K562 (cell line): ENCODE measurements around the gene BLOC1S4. TPM values are rescaled to one million over a fixed set of nuclear protein-coding genes. Genes with fewer than 3 reads are reported as not detected.
A peak's percentile ranks its signal among the peaks of the same experiment; 100 is the strongest.

Source experiments
- ATAC-seq: fragments of 200-7000 bp; cut with Tn5 transposase; 3 replicates; pipeline ENCODE4 v1.9.1; 2020; ENCODE audit warnings: moderate library complexity
- BruUV-seq: library from RNA; stranded (reverse); fragments of 400-500 nt; replicated peaks from 2 replicates; lab custom pipeline; 2021; lab: Mats Ljungman, UMichigan
- CTCF ChIA-PET: fragments of 300-600 bp; formaldehyde crosslinking; extraction: SDS; loops from one replicate; lab custom pipeline; 2021; ENCODE audit warnings: low intra/inter-chr PET ratio; lab: Yijun Ruan, JAX
- POLR2A ChIA-PET: fragments of 300-600, 350-650 bp; sonication (Branson Sonifier 250); formaldehyde crosslinking; extraction: SDS; loops from one replicate; lab custom pipeline; 2021; ENCODE audit warnings: antibody characterized with exemption, inconsistent platforms; lab: Yijun Ruan, JAX
- DNase-seq, 4 experiments: peaks; one replicate each; pipeline versions ENCODE4 v3.0.0 to v3.0.0-alpha.2; 2011 to 2018; ENCODE audit warnings: low spot score in 3 of 4, mixed read lengths in 3 of 4; ENCODE audit errors: extremely low read depth in 1 of 4
- FAIRE-seq: peaks from 2 replicates; lab custom pipeline; 2011; peaks lifted over from hg19 to GRCh38; lab: Jason Lieb, UNC
- H2AFZ ChIP-seq: 2 replicates; pipeline ENCODE4 v1.6.0; 2011; ENCODE audit warnings: low read depth, low read length, control low read depth, inconsistent platforms
- H3K27ac ChIP-seq: fragments of 200-600 bp; 3 replicates; pipeline ENCODE4 v1.8.0; 2011; ENCODE audit warnings: low read depth, mild to moderate bottlenecking, control low read depth, inconsistent platforms, low read length, moderate library complexity, mixed read lengths; ENCODE audit errors: extremely low read depth
- H3K27me3 ChIP-seq, 2 experiments: fragments of 300-600 bp in 1 of 2; 2 replicates in 1 of 2; 3 replicates in 1 of 2; pipeline versions ENCODE4 v1.6.0 to v1.8.0; 2011; ENCODE audit warnings: inconsistent platforms in 2 of 2, low read length in 2 of 2, mild to moderate bottlenecking in 1 of 2, mixed read lengths in 1 of 2, moderate library complexity in 1 of 2; ENCODE audit not compliant: control insufficient read depth in 2 of 2, insufficient read depth in 2 of 2
- H3K36me3 ChIP-seq: fragments of 300-600 bp; 3 replicates; pipeline ENCODE4 v1.8.0; 2011; ENCODE audit warnings: mild to moderate bottlenecking, low read length, inconsistent platforms; ENCODE audit not compliant: control insufficient read depth, insufficient read depth
- H3K4me1 ChIP-seq, 2 experiments: fragments of 200-600 bp in 1 of 2; replicated peaks in 1 of 2; 2 replicates in 1 of 2; 3 replicates in 1 of 2; pipeline versions ENCODE4 v1.5.1 to v1.8.0; 2011; ENCODE audit warnings: inconsistent platforms in 2 of 2, low read length in 2 of 2, mild to moderate bottlenecking in 1 of 2, mixed read lengths in 1 of 2, moderate library complexity in 1 of 2; ENCODE audit not compliant: control insufficient read depth in 2 of 2, insufficient read depth in 2 of 2
- H3K4me2 ChIP-seq: 2 replicates; pipeline ENCODE4 v1.6.1; 2011; ENCODE audit warnings: low read length, control low read depth, inconsistent platforms, mixed read lengths; ENCODE audit not compliant: insufficient read depth
- H3K4me3 ChIP-seq: fragments of 200-600 bp; sonication (generic), shearing (Covaris generic); 2 replicates; pipeline ENCODE4 v1.5.1; 2016; ENCODE audit warnings: control low read depth, inconsistent platforms
- H3K79me2 ChIP-seq: fragments of 200-600 bp; 3 replicates; pipeline ENCODE4 v1.8.0; 2011; ENCODE audit warnings: low read length, inconsistent platforms; ENCODE audit not compliant: control insufficient read depth, insufficient read depth
- H3K9ac ChIP-seq, 2 experiments: 2 replicates each; pipeline versions ENCODE4 v1.6.0 to v1.6.1; 2011; ENCODE audit warnings: low read depth in 2 of 2, low read length in 2 of 2, control low read depth in 1 of 2, inconsistent platforms in 1 of 2, mild to moderate bottlenecking in 1 of 2, mixed read lengths in 1 of 2; ENCODE audit not compliant: insufficient read depth in 1 of 2
- H3K9me1 ChIP-seq: one replicate; pipeline ENCODE4 v1.6.0; 2011; ENCODE audit warnings: inconsistent platforms, mild to moderate bottlenecking, low read length, moderate library complexity; ENCODE audit not compliant: control insufficient read depth, insufficient read depth
- H3K9me3 ChIP-seq: replicated peaks from 2 replicates; pipeline ENCODE4 v1.5.1; 2011; ENCODE audit warnings: low read depth, low read length, inconsistent platforms; ENCODE audit not compliant: control insufficient read depth, insufficient read depth
- H4K20me1 ChIP-seq: replicated peaks from 2 replicates; pipeline ENCODE4 v1.6.1; 2011; ENCODE audit warnings: low read length, inconsistent platforms, mixed read lengths; ENCODE audit not compliant: control insufficient read depth, insufficient read depth
- BHLHE40 ChIP-seq: IDR thresholded peaks from 2 replicates; pipeline ENCODE4 v1.6.1; 2011; ENCODE audit warnings: low read length, improper control_type of control experiment
- E2F3 ChIP-seq: fragments of 250-450 bp; sonication (Bioruptor Pico); IDR thresholded peaks from 2 replicates; pipeline ENCODE4 v1.4.0; 2020; ENCODE audit warnings: mild to moderate bottlenecking
- ESRRA ChIP-seq: fragments of 450-650 bp; IDR thresholded peaks from 2 replicates; pipeline ENCODE4 v1.6.1; 2014; ENCODE audit warnings: low read depth, mild to moderate bottlenecking, moderate library complexity, borderline replicate concordance
- FOXK2 ChIP-seq, 2 experiments: fragments of 450-650 bp; IDR thresholded peaks in 1 of 2; conservative IDR thresholded peaks in 1 of 2; 2 replicates each; pipeline ENCODE4 v1.6.1; 2016; ENCODE audit warnings: low read depth in 2 of 2, mild to moderate bottlenecking in 1 of 2
- NFE2 ChIP-seq: IDR thresholded peaks from 2 replicates; pipeline ENCODE4 v1.6.1; 2014; ENCODE audit warnings: antibody characterized with exemption, low read depth
- NFYB ChIP-seq: IDR thresholded peaks from 2 replicates; pipeline ENCODE4 v1.6.1; 2011; ENCODE audit warnings: mild to moderate bottlenecking, moderate library complexity; ENCODE audit not compliant: insufficient read length; ENCODE audit errors: extremely low read depth
- NR2C1 ChIP-seq, 2 experiments: fragments of 450-650 bp; IDR thresholded peaks; 2 replicates each; pipeline ENCODE4 v1.6.1; 2017; ENCODE audit warnings: mild to moderate bottlenecking in 2 of 2, antibody characterized with exemption in 1 of 2, inconsistent platforms in 1 of 2, missing compliant biosample characterization in 1 of 2, missing genetic modification characterization in 1 of 2
- RCOR1 ChIP-seq, 2 experiments: IDR thresholded peaks; 2 replicates each; pipeline ENCODE4 v1.6.1; 2012; ENCODE audit warnings: low read depth in 2 of 2, low read length in 2 of 2, borderline replicate concordance in 1 of 2, improper control_type of control experiment in 1 of 2
- TAF9B ChIP-seq: fragments of 450-650 bp; IDR thresholded peaks from 2 replicates; pipeline ENCODE4 v1.6.1; 2018; ENCODE audit warnings: mild to moderate bottlenecking; ENCODE audit not compliant: partially characterized antibody
- ZC3H4 ChIP-seq: sonication (generic); formaldehyde crosslinking; IDR thresholded peaks from 2 replicates; pipeline ENCODE4 v1.9.0; 2021; ENCODE audit warnings: missing genetic modification reagents, borderline replicate concordance
- ZNF655 ChIP-seq: fragments of 250-450 bp; sonication (Bioruptor Pico); IDR thresholded peaks from 2 replicates; pipeline ENCODE4 v1.5.0; 2021
- WGBS: fragments of 100-300 bp; shearing (Covaris generic); methylation state at CpG from one replicate; pipeline ENCODE4 v1.1.6; 2016; ENCODE audit warnings: low coverage, mixed read lengths; ENCODE audit not compliant: insufficient coverage; ENCODE audit errors: missing lambda C conversion rate; 5-methylcytosine and 5-hydroxymethylcytosine counted together
- in situ Hi-C: fragments of 300-500 bp; cut with MboI; formaldehyde crosslinking; loops from 4 replicates; pipeline ENCODE4 v1.15.0; 2018; ENCODE audit warnings: inconsistent platforms, mixed read lengths
- intact Hi-C: fragments of 100-400 bp; cut with micrococcal nuclease; formaldehyde crosslinking; loops from 2 replicates; pipeline ENCODE4 v1.14.2; 2022
- polyA plus RNA-seq, 8 experiments: library from polyadenylated mRNA; depleted of rRNA in 4 of 8; stranded (reverse) in 5 of 8; unstranded in 3 of 8; fragments of >200 nt; fragmentation: Nextera tagmentation in 2 of 8; fragmentation: Illumina TruSeq in 1 of 8; extraction: Ambion mirVana in 2 of 8; extraction: Trizol in 1 of 8; gene quantifications; 2 replicates each; pipeline versions ENCODE4 v1.2.1 to v1.2.3, GENCODE V29; 2011 to 2014; ENCODE audit warnings: inconsistent platforms in 1 of 8, missing spikeins in 1 of 8
- total RNA-seq, 7 experiments: library from RNA; depleted of rRNA in 6 of 7; stranded (reverse); fragments of >200 nt in 6 of 7; fragmentation: Illumina TruSeq in 2 of 7; extraction: Trizol in 2 of 7; gene quantifications; 2 replicates each; pipeline versions ENCODE4 v1.2.1 to v1.2.3, GENCODE V29; 2011 to 2021; ENCODE audit warnings: low replicate concordance in 1 of 7

The BLOC1S4 gene
- total and polyA plus RNA-seq, 9 of the 15 experiments (the other 6 are each of a cell fraction or from before 2014, with no cell fraction given) = 3.1 to 31.6 (median 11.2) TPM

GRCh38 chr4:6703786-6704185 lies 12.2 kb upstream of the BLOC1S4 start (continued):
- TF ChIP-seq ESRRA (peak; percentile 72), BHLHE40 (peak; percentile 85), ZNF655 (CRISPR knock-in tag) (no peak), NFE2 (peak; percentile 64), RCOR1 (IDR thresholded peaks at IDR 0.05; ENCODE audit: borderline replicate concordance in 1 of 2, low read depth in 2 of 2, low read length in 2 of 2) (0 out of 4 replicates have a peak, but pooled peaks of 1 of the 2 experiments have one; percentile 37), FOXK2 (conservative IDR thresholded peaks at IDR 0.05 in 1 of 2, IDR thresholded peaks at IDR 0.05 in 1 of 2; ENCODE audit: low read depth in 2 of 2) (peak; percentile 49 to 57; a peak in 2 of 4 replicates), NR2C1 (IDR thresholded peaks at IDR 0.05) (no peak), NR2C1 (tag; IDR thresholded peaks at IDR 0.05) (0 out of 2 replicates have a peak, but pooled peaks have one; percentile 43)

GRCh38 chr4:6705646-6706045 lies 10.3 kb upstream of the BLOC1S4 start:
- Histone ChIP-seq H3K4me3 (no peak overlapping the region), H3K9me3 (no peaks in the 10 kb centered on the region), H3K9me1 (no peaks in the 10 kb centered on the region), H3K9ac (no peak overlapping the region), H3K4me1 (peaks cover 3 to 25% of the 10 kb centered on the region in 2 experiments; a peak in 4 of 5 replicates), H4K20me1 (0 out of 2 replicates have a peak, but pooled peaks cover 5% of the 10 kb centered on the region), H3K79me2 (peaks cover 64% of the 10 kb centered on the region), H3K27ac (no peak overlapping the region), H3K4me2 (no peak overlapping the region), H3K36me3 (peaks cover 51% of the 10 kb centered on the region), H3K27me3 (no peaks in the 10 kb centered on the region), H2AFZ (no peak overlapping the region)
- ATAC-seq = no peak
- 96% methylated on average over 2 of the region's 2 CpGs for WGBS
- ChIA-PET CTCF (interaction anchor here (0.6 kb wide), 1 partner anchor 187 kb away, joined by 6 read pairs; no protein-coding TSS in a partner anchor), POLR2A (no interaction called here)
- intact Hi-C loops = loop anchor here (5.0 kb wide), 1 partner anchor 63 kb away; the partner anchor contains the start of gene MRFAP1
- in situ Hi-C loops = no loop called here
- TF ChIP-seq NFYB (no peak), E2F3 (no peak), ZC3H4 (CRISPR knock-in tag) (no peak), TAF9B (no peak)
- DNase-seq = no peak
- no TSS peak for BruUV-seq
- FAIRE-seq = no peak
